ENCODE data around the gene IGF1R. TPM values are rescaled to one million over a fixed set of nuclear protein-coding genes. Genes with fewer than 3 reads are reported as not detected.
A peak's percentile ranks its signal among the peaks of the same experiment; 100 is the strongest.

Gene IGF1R
- total RNA-seq, 1 donor from 2014 or later: 23.5 TPM

GRCh38 chr15:98965597-98965996, 317.3 kb downstream of the IGF1R start:
- H3K4me3 ChIP-seq: no peak overlapping the region
- Mint-ChIP-seq H3K27me3 (ENCODE audit: insufficient read depth, low read depth) (peaks cover 4% of the 10 kb centered on the region), H3K9me3 (peaks cover 24% of the 10 kb centered on the region), H3K36me3 (peaks cover 30% of the 10 kb centered on the region), H3K4me1 (no peaks in the 10 kb centered on the region), H3K4me3 (no peak overlapping the region), H3K27ac (no peak overlapping the region)
- no peaks in the 10 kb centered on the region for H3K9me3 ChIP-seq (ENCODE audit: low read depth)
- no peaks in the 10 kb centered on the region for H3K4me1 ChIP-seq
- TF ChIP-seq CTCF (IDR thresholded peaks at IDR 0.05): no peak
- no peak for TF ChIP-seq EZH2 (IDR thresholded peaks at IDR 0.05)
- no peak for TF ChIP-seq EZH2phosphoT487 (IDR thresholded peaks at IDR 0.05)
- no peaks in the 10 kb centered on the region for H3K79me2 ChIP-seq (ENCODE audit: low read depth)
- no peak overlapping the region for H2AFZ ChIP-seq (replicated peaks)
- H3K4me2 ChIP-seq: no peak overlapping the region
- DNase-seq (ENCODE audit: low spot score): no peak
- no peaks in the 10 kb centered on the region for H4K20me1 ChIP-seq (ENCODE audit: low read depth)
- peaks cover 4% of the 10 kb centered on the region for H3F3A ChIP-seq (ENCODE audit: low read depth)
- H3K27ac ChIP-seq: no peak overlapping the region
- no peaks in the 10 kb centered on the region for H3K27me3 ChIP-seq
- H3K36me3 ChIP-seq: peaks cover 12% of the 10 kb centered on the region
- no peak overlapping the region for H3K9ac ChIP-seq

GRCh38 chr15:98966091-98966787, 317.9 kb downstream of the IGF1R start:
- no peak for DNase-seq (ENCODE audit: low spot score)
- Histone ChIP-seq H4K20me1 (ENCODE audit: low read depth) (no peaks in the 10 kb centered on the region), H3K36me3 (peaks cover 12% of the 10 kb centered on the region), H3K4me3 (no peak overlapping the region), H3K27ac (no peak overlapping the region), H3K27me3 (no peaks in the 10 kb centered on the region), H2AFZ (replicated peaks) (no peak overlapping the region), H3K79me2 (ENCODE audit: low read depth) (no peaks in the 10 kb centered on the region), H3F3A (ENCODE audit: low read depth) (peaks cover 4% of the 10 kb centered on the region), H3K9me3 (ENCODE audit: low read depth) (no peaks in the 10 kb centered on the region), H3K9ac (no peak overlapping the region), H3K4me2 (no peak overlapping the region), H3K4me1 (no peaks in the 10 kb centered on the region)
- TF ChIP-seq EZH2phosphoT487 (IDR thresholded peaks at IDR 0.05): no peak
- no peak for TF ChIP-seq CTCF (IDR thresholded peaks at IDR 0.05)
- TF ChIP-seq EZH2 (IDR thresholded peaks at IDR 0.05): no peak
- H3K36me3 Mint-ChIP-seq: peaks cover 26% of the 10 kb centered on the region
- no peaks in the 10 kb centered on the region for H3K4me1 Mint-ChIP-seq
- no peak overlapping the region for H3K27ac Mint-ChIP-seq
- H3K4me3 Mint-ChIP-seq: no peak overlapping the region
- H3K9me3 Mint-ChIP-seq: peaks cover 20% of the 10 kb centered on the region
- H3K27me3 Mint-ChIP-seq (ENCODE audit: insufficient read depth, low read depth): peaks cover 2% of the 10 kb centered on the region

- Histone ChIP-seq H3K9ac (no peak overlapping the region), H2AFZ (replicated peaks) (no peak overlapping the region), H4K20me1 (ENCODE audit: low read depth) (no peaks in the 10 kb centered on the region), H3K27me3 (no peaks in the 10 kb centered on the region), H3K36me3 (peaks cover 5% of the 10 kb centered on the region), H3K4me2 (no peak overlapping the region), H3K79me2 (ENCODE audit: low read depth) (no peaks in the 10 kb centered on the region), H3K4me3 (no peak overlapping the region), H3K27ac (no peak overlapping the region), H3F3A (ENCODE audit: low read depth) (peaks cover 4% of the 10 kb centered on the region), H3K4me1 (no peaks in the 10 kb centered on the region), H3K9me3 (ENCODE audit: low read depth) (no peaks in the 10 kb centered on the region)
- DNase-seq (ENCODE audit: low spot score): no peak
- Mint-ChIP-seq H3K4me3 (no peak overlapping the region), H3K27ac (peak overlapping the region; percentile 51), H3K36me3 (peaks cover 17% of the 10 kb centered on the region), H3K27me3 (ENCODE audit: insufficient read depth, low read depth) (peaks cover 2% of the 10 kb centered on the region), H3K4me1 (no peaks in the 10 kb centered on the region), H3K9me3 (peaks cover 13% of the 10 kb centered on the region)
- TF ChIP-seq CTCF (IDR thresholded peaks at IDR 0.05) (no peak), EZH2phosphoT487 (IDR thresholded peaks at IDR 0.05) (no peak), EZH2 (IDR thresholded peaks at IDR 0.05) (no peak)
Measured at GRCh38 chr15:98967096-98967495, 318.8 kb downstream of the IGF1R start.

Measured in neural progenitor cell (in vitro differentiated cells).